GM21619 (cell line): Measurements from ENCODE around the gene OR56B1.

Experiments used
- ATAC-seq: cut with Tn5 transposase; IDR thresholded peaks from one replicate; pipeline ENCODE4 v1.9.1; 2021; ENCODE audit not compliant: unreplicated experiment

OR56B1 gene

GRCh38 chr11:5727691-5728090 lies 8.6 kb upstream of the OR56B1 start:
- no peak for ATAC-seq

- ATAC-seq = no peak
Observed at GRCh38 chr11:5737091-5737490, 843 bp downstream of the OR56B1 start.

- ATAC-seq = no peak
Observed at GRCh38 chr11:5737670-5738392, 1.6 kb downstream of the OR56B1 start.

- no peak for ATAC-seq
Observed at GRCh38 chr11:5738431-5738830, 2.2 kb downstream of the OR56B1 start.

GRCh38 chr11:5746614-5747013 lies 10.4 kb downstream of the OR56B1 start:
- no peak for ATAC-seq

GRCh38 chr11:5749836-5750235 lies 13.6 kb downstream of the OR56B1 start:
- ATAC-seq = no peak

- ATAC-seq = no peak
Observed at GRCh38 chr11:5753943-5754342, 17.7 kb downstream of the OR56B1 start, which contains the start of gene OR52N4. Gene OR52N4, plus strand, starts transcription at chr11:5754243. Its CDS starts 498 bp downstream, at chr11:5754741.

GRCh38 chr11:5767056-5767455 lies 30.8 kb downstream of the OR56B1 start:
- no peak for ATAC-seq

GRCh38 chr11:5783255-5783654 lies 47.0 kb downstream of the OR56B1 start, which contains the start of gene OR52N5:
Gene OR52N5, minus strand, starts transcription at chr11:5783355. Its CDS starts 4,721 bp downstream, at chr11:5778634.
- no peak for ATAC-seq
